KMS-11 (cell line): ENCODE results near the gene COL6A2.

ENCODE experiments used
- H2AFZ ChIP-seq: fragments of 200-600 bp; sonication (generic); 2 replicates; pipeline ENCODE4 v1.6.1; 2016; ENCODE audit warnings: antibody characterized with exemption, mixed run types, low read depth
- H3K27ac ChIP-seq: fragments of 200-600 bp; sonication (generic); 2 replicates; pipeline ENCODE4 v1.6.1; 2016; ENCODE audit warnings: mild to moderate bottlenecking, mixed run types
- H3K27me3 ChIP-seq: fragments of 200-600 bp; sonication (generic); 2 replicates; pipeline ENCODE4 v1.6.1; 2017; ENCODE audit warnings: mild to moderate bottlenecking, low read depth, mixed run types, moderate library complexity; ENCODE audit not compliant: insufficient read depth
- H3K36me3 ChIP-seq: fragments of 200-600 bp; sonication (generic); 2 replicates; pipeline ENCODE4 v1.6.1; 2017; ENCODE audit warnings: mild to moderate bottlenecking, mixed run types; ENCODE audit not compliant: insufficient read depth
- H3K4me1 ChIP-seq: fragments of 200-600 bp; sonication (generic); 2 replicates; pipeline ENCODE4 v1.6.1; 2016; ENCODE audit warnings: mild to moderate bottlenecking, low read depth, mixed run types; ENCODE audit not compliant: poor library complexity, severe bottlenecking
- H3K4me2 ChIP-seq: fragments of 200-600 bp; sonication (generic); 2 replicates; pipeline ENCODE4 v1.7.0; 2016; ENCODE audit warnings: mild to moderate bottlenecking, mixed run types
- H3K4me3 ChIP-seq: fragments of 200-600 bp; sonication (generic); IDR thresholded peaks from 2 replicates; pipeline ENCODE4 v1.6.1; 2017; ENCODE audit warnings: low read depth, low read length, mixed read lengths; ENCODE audit not compliant: insufficient read depth
- H3K79me2 ChIP-seq: fragments of 200-600 bp; sonication (generic); 2 replicates; pipeline ENCODE4 v1.6.1; 2016; ENCODE audit warnings: low read depth, mixed run types; ENCODE audit not compliant: insufficient read depth
- H3K9ac ChIP-seq: fragments of 200-600 bp; sonication (generic); 2 replicates; pipeline ENCODE4 v1.6.1; 2016; ENCODE audit warnings: mild to moderate bottlenecking, mixed run types
- H4K20me1 ChIP-seq: fragments of 200-600 bp; sonication (generic); 2 replicates; pipeline ENCODE4 v1.6.1; 2016; ENCODE audit warnings: mild to moderate bottlenecking, mixed run types; ENCODE audit not compliant: insufficient read depth
- CTCF ChIP-seq: fragments of 200-600 bp; sonication (generic); conservative IDR thresholded peaks from 2 replicates; pipeline ENCODE4 v1.6.1; 2017; ENCODE audit warnings: low read depth, mild to moderate bottlenecking, antibody characterized with exemption, low read length, moderate library complexity, mixed read lengths

Gene COL6A2

GRCh38 chr21:46095083-46095719 lies 2.7 kb upstream of the COL6A2 start:
- peaks cover 35% of the 10 kb centered on the region; the same call in 1 of the 2 replicates for H3K27me3 ChIP-seq

GRCh38 chr21:46095814-46096595 lies 1.9 kb upstream of the COL6A2 start:
- no peak overlapping the region for H3K27ac ChIP-seq
- H3K27me3 ChIP-seq = peaks cover 41% of the 10 kb centered on the region; the same call in 1 of the 2 replicates
- no peak overlapping the region for H3K9ac ChIP-seq
- H3K4me1 ChIP-seq = no peaks in the 10 kb centered on the region
- H2AFZ ChIP-seq = no peak overlapping the region
- no peaks in the 10 kb centered on the region for H3K36me3 ChIP-seq
- no peaks in the 10 kb centered on the region for H3K79me2 ChIP-seq
- no peaks in the 10 kb centered on the region for H4K20me1 ChIP-seq
- no peak for TF ChIP-seq CTCF
- H3K4me3 ChIP-seq = no peak overlapping the region
- H3K4me2 ChIP-seq = no peak overlapping the region

More at GRCh38 chr21:46095083-46095719, 2.7 kb upstream of the COL6A2 start:
- Histone ChIP-seq H3K4me2 (no peak overlapping the region), H3K4me3 (no peak overlapping the region), H2AFZ (no peak overlapping the region), H4K20me1 (no peaks in the 10 kb centered on the region), H3K79me2 (no peaks in the 10 kb centered on the region), H3K4me1 (no peaks in the 10 kb centered on the region), H3K36me3 (no peaks in the 10 kb centered on the region), H3K27ac (no peak overlapping the region), H3K9ac (no peak overlapping the region)
- no peak for TF ChIP-seq CTCF

- Histone ChIP-seq H3K9ac (no peak overlapping the region), H3K36me3 (no peaks in the 10 kb centered on the region), H3K4me1 (no peaks in the 10 kb centered on the region), H3K4me2 (no peak overlapping the region), H3K27ac (no peak overlapping the region), H3K4me3 (no peak overlapping the region), H3K79me2 (no peaks in the 10 kb centered on the region), H3K27me3 (peaks cover 48% of the 10 kb centered on the region; the same call in 1 of the 2 replicates), H4K20me1 (no peaks in the 10 kb centered on the region), H2AFZ (no peak overlapping the region)
- no peak for TF ChIP-seq CTCF
These were observed 1.1 kb upstream of the COL6A2 start for GRCh38 chr21:46096596-46097335.

- no peaks in the 10 kb centered on the region for H3K4me1 ChIP-seq
- H3K4me2 ChIP-seq = no peak overlapping the region
- no peak overlapping the region for H2AFZ ChIP-seq
- no peak overlapping the region for H3K27ac ChIP-seq
- H4K20me1 ChIP-seq = no peaks in the 10 kb centered on the region
- H3K27me3 ChIP-seq = peaks cover 45% of the 10 kb centered on the region; the same call in 1 of the 2 replicates
- no peak for TF ChIP-seq CTCF
- no peak overlapping the region for H3K4me3 ChIP-seq
- H3K79me2 ChIP-seq = no peaks in the 10 kb centered on the region
- no peaks in the 10 kb centered on the region for H3K36me3 ChIP-seq
- no peak overlapping the region for H3K9ac ChIP-seq
These were observed 610 bp downstream of the COL6A2 start for GRCh38 chr21:46098303-46099141.
